ENCODE results near the gene VWA8. TPM values are rescaled to one million over a fixed set of nuclear protein-coding genes. Genes with fewer than 3 reads are reported as not detected.
"Not testable (repeated sequence)": the region's sequence is repeated elsewhere in the genome, so short reads cannot be mapped to it uniquely, and the experiment has no call there.

Gene VWA8
- total RNA-seq, 1 donor from 2014 or later, result 49.3 TPM

GRCh38 chr13:41571817-41572340 lies 389.0 kb downstream of the VWA8 start:
- not testable (repeated sequence) for FAIRE-seq; DNase-seq (ENCODE audit: low spot score in 2 of 2)

- FAIRE-seq (peak; percentile 3), DNase-seq (ENCODE audit: low spot score in 2 of 2) (no peak)
These were observed 391.9 kb downstream of the VWA8 start for GRCh38 chr13:41568972-41569351.

GRCh38 chr13:41568143-41568971 lies 392.6 kb downstream of the VWA8 start:
- no peak for DNase-seq (ENCODE audit: low spot score in 2 of 2)
- no peak for FAIRE-seq

DNA sequence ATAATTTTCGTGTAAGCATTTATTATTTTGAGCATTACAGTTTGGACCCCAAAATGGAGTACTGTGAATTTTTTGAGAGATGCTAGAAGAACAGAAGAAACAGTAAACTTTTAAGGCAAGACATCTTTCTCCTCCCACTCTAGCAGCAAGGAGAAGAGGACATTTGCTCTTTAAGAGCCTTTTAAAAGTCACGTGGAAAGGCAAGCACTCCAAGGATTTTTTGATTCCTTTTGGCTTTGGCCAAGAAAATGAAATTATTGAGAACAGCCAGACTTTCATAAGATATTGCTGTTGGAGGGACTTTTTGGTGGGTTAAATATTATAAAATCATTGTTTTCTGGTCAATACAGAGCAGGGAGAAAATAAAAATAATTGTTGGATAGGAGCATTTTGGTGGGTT lies 393.5 kb downstream of the VWA8 start:
- FAIRE-seq, result no peak
- no peak for DNase-seq (ENCODE audit: low spot score in 2 of 2)

GRCh38 chr13:41565846-41566245 lies 395.1 kb downstream of the VWA8 start:
- DNase-seq (ENCODE audit: low spot score in 2 of 2), result no peak
- FAIRE-seq, result no peak

DNA sequence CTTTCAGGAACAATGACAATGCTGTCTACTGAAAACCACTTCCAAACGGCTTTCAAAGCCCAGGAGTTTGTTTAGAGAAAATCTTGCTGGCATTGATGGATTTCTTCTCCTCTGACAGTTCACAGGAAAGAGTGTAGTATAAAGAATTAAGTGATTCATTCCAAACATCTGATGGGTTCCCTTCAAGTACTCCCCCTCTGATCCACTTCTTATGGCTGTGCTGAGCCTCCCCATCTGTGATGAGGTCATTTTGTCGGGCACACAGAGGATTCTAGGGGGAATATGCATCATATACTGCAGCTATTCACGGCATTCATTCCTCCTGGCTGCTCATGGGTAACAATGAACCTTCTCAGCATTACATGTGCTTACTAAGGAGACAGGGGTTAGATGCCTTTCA lies 395.7 kb downstream of the VWA8 start:
- DNase-seq (ENCODE audit: low spot score in 2 of 2) (no peak), FAIRE-seq (no peak)

- FAIRE-seq (no peak), DNase-seq (ENCODE audit: low spot score in 2 of 2) (no peak)
These were observed 396.9 kb downstream of the VWA8 start for GRCh38 chr13:41563984-41564365.

DNA sequence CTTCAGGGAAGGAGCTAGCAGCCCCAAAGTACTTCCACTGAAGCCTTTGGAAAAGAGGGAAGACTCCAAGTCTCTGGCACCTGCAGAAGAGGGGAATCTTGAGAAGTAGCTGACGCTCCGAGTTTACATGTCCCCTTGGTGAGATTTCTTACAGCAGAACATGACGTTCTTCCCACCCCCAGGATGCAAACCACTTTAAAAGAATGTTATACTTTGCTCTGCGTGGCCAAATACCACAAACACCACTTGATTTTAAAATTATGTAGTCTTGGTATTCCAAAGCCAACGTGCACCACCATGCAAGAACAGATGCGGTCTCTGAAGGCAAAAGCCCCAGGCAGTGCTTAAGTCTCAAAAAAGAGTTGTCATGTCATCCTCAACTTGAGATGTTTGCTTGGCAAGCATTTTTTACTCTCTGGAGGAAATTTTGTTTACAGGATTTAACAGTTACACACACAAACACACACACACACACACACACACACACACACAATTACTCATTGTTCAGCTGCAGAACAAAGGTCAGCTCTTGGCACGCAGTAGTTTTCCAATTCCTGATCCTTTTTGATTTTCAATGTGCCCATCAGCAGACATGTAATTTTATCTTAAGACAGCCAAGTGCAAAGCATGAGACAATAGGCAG lies 397.4 kb downstream of the VWA8 start:
- DNase-seq (ENCODE audit: low spot score in 2 of 2) (no peak), FAIRE-seq (no peak)

DNA sequence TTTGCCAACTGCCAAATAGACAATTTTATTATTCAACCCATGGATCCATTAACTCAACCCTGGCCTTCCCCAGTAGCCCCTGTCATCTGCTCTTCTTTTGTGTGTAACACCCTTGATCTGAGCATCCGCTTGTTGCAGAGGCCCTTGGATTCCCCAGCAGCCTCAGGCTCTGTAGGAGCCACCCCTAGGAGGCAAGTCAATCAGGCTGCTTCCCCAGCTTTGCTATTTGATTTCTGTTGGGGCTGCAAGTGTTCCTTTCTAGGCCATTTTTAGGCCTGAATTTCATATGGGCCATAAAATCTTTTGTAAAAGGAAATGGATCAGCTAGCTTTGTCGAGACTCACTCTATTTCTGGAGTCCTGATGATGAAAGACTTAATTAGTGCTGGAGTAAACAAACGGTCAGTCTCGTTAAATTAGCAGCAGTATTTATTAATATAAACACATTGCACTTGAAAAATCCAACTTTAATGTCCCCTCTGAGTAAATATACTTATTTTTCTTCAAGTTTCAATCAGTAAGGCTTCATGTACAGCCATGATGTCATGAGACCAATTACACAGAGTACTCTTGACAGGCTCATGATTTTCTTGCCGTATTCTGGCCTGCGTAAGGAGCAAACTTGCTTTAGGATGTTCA lies 398.2 kb downstream of the VWA8 start:
- FAIRE-seq (no peak), DNase-seq (ENCODE audit: low spot score in 2 of 2) (no peak)

DNA sequence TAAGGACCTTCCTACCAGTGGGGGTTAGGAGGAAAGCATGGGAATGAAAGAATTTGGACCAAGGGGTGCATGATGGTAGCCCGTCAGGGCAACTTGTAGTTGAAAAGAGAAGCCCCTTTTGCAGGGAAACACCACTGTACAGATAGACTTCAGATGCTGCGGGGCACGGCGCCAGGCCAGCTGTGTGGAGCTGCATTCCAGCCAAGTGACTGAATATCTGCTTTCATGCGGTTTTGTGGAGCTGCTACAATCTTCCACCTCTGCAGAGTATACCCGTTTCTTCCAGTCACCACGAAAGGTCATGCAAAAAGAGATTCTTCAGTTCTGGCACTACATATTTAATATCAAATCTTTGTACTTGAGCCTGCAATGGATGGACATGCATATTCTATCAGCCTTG lies 398.8 kb downstream of the VWA8 start:
- no peak for DNase-seq (ENCODE audit: low spot score in 2 of 2)
- no peak for FAIRE-seq

DNA sequence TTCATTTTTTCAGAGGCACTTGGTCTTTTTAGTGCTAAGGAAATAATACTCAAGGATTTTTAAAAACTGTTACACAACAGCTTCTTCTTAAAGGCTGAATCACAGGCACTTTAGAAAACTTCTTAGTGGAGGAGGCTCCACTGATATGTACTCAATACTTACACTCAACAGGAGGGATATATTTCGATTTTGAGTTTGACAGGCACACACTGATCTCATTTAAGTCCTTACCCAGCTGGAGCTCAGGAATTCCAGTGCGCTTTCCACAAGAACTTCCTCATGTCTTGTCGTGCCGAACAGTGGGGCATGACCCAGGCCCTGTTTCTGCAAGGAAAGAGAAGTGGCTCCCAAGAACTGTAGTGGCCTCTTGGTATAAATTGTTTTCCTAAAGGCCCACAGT lies 399.7 kb downstream of the VWA8 start:
- no peak for DNase-seq (ENCODE audit: low spot score in 2 of 2)
- no peak for FAIRE-seq

- FAIRE-seq (no peak), DNase-seq (ENCODE audit: low spot score in 2 of 2) (no peak)
These were observed 401.9 kb downstream of the VWA8 start for GRCh38 chr13:41558781-41559560.

DNA sequence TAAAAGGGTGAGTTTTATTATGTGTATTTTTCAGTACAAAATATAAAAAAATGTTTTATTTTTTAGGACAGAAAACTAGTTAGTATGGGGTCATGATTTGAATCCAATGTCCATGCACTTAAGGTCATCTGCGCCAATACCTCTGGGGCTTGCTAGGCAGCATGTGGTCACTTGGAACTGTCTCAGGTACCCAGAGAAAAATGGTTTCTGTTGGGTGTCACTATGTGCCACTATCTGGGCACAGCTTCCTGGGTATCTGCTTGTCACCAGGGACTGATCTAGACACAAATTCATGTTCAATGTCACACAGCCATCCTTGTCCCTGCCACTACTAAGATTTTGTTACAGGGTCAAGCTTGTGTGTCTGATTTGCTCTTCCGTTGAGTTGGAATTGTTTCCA lies 403.2 kb downstream of the VWA8 start:
- FAIRE-seq, result no peak

DNA sequence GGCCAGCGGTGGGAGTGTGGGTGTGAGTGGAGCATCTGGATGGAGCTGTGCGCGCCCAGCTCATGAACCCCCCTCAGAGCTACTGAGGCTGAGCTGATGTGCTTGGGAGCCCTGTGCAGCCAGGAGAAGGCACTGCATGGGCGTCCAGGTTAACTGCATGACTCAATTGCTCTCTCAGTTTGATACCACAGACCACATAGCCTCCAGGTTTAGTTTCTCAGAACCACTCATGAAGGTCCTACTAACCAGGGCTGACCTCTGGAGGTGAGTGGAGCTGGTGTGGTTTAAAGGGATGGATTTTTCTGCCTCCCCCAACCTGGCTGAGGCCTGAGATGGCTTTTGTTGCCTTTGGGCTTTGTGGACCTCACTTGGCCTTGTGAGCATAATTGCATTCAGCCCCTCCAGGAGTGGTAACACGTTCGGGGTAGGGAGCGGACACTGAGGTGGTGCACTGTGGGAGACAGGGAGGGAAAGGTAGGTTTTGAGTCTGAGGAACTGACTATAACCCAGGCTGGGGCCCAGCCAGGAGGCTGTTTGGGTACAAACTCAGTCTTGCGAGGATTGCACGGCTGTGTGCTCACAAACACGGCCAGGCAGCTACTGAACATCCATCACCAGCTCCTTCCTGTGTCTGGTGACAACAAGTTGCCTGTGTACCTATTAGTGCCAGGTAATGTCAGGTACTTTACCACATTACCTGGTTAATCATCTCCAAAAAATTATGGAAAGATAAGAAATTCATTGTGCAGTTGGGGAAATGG lies 406.1 kb downstream of the VWA8 start:
- no peak for DNase-seq (ENCODE audit: low spot score in 2 of 2)
- no peak for FAIRE-seq

More for the DNA sequence above, 403.2 kb downstream of the VWA8 start:
- no peak for DNase-seq (ENCODE audit: low spot score in 2 of 2)

DNA sequence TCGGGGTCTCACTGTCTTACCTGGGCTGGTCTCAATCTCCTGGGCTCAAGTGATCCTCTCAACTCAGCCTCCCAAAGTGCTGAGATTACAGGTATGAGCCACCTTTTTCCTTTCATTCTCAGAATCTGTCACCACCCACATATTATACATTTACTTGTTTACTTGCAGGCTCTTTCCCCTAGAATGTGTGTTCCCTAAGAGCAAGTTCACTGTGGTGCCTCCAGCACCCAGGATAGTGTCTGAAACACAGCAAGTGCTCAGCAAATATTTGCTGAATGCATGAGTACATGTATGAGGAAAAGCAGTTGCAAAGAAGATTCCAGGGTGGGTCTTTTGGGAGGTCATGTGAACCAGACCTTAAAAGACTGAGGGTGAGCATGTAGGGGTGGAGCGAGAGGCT lies 406.7 kb downstream of the VWA8 start:
- FAIRE-seq, result no peak
- DNase-seq (ENCODE audit: low spot score in 2 of 2), result no peak

GRCh38 chr13:41552031-41552430 lies 408.9 kb downstream of the VWA8 start:
- no peak for DNase-seq (ENCODE audit: low spot score in 2 of 2)
- FAIRE-seq, result no peak

- no peak for FAIRE-seq
- DNase-seq (ENCODE audit: low spot score in 2 of 2), result no peak
These were observed 410.6 kb downstream of the VWA8 start for GRCh38 chr13:41550276-41550675.

DNA sequence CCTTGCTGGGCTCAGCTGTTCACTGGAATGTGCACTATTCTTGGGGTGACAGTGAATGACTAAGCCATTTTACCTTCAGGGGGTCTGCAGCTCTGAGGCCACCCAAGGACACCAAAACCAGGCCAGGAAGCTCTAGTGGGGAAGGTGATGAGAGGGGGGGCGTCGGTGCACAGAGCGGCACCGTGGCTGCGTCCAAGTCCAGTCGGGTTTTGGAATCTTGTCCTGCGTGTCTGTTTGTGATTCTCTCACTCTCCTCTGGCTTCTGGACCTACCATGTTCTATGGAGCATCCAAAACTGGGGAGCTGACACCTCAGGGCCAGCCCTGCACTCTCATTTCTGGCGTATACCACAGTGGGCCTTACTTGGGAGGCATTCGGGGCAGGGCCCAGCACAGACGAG lies 411.4 kb downstream of the VWA8 start:
- no peak for FAIRE-seq
- DNase-seq (ENCODE audit: low spot score in 2 of 2), result no peak

GRCh38 chr13:41548910-41549309 lies 412.0 kb downstream of the VWA8 start:
- DNase-seq (ENCODE audit: low spot score in 2 of 2), result no peak
- no peak for FAIRE-seq

GRCh38 chr13:41548031-41548430 lies 412.9 kb downstream of the VWA8 start:
- FAIRE-seq (no peak), DNase-seq (ENCODE audit: low spot score in 2 of 2) (no peak)
